HCT116 (cell line): Measurements from ENCODE around the gene NR2F2.

Source experiments
- CTCF ChIP-seq, 3 experiments: fragments of 200-600 bp in 1 of 3; sonication (generic) in 1 of 3; IDR thresholded peaks in 2 of 3; conservative IDR thresholded peaks in 1 of 3; 2 replicates each; pipeline ENCODE4 v1.5.1; 2012 to 2017; ENCODE audit warnings: low read depth in 2 of 3, low read length in 2 of 3, antibody characterized with exemption in 1 of 3, borderline replicate concordance in 1 of 3, control low read depth in 1 of 3, mild to moderate bottlenecking in 1 of 3, mixed read lengths in 1 of 3, mixed run types in 1 of 3, moderate library complexity in 1 of 3; ENCODE audit not compliant: insufficient read depth in 1 of 3
- ELF1 ChIP-seq: IDR thresholded peaks from 2 replicates; pipeline ENCODE4 v1.6.1; 2012; ENCODE audit warnings: low read depth, borderline replicate concordance
- EZH2phosphoT487 ChIP-seq: fragments of 200-600 bp; IDR thresholded peaks from 2 replicates; pipeline ENCODE4 v1.6.1; 2018; ENCODE audit warnings: antibody characterized with exemption, borderline replicate concordance
- FOSL1 ChIP-seq: IDR thresholded peaks from 2 replicates; pipeline ENCODE4 v1.6.1; 2012; ENCODE audit warnings: low read depth
- JUND ChIP-seq: IDR thresholded peaks from 2 replicates; pipeline ENCODE4 v1.6.1; 2012
- MAX ChIP-seq: IDR thresholded peaks from 2 replicates; pipeline ENCODE4 v1.6.1; 2012
- POLR2A ChIP-seq: IDR thresholded peaks from 2 replicates; pipeline ENCODE4 v1.7.0; 2011; ENCODE audit warnings: borderline replicate concordance; ENCODE audit not compliant: insufficient read depth, insufficient read length; ENCODE audit errors: extremely low read depth
- SIN3A ChIP-seq: IDR thresholded peaks from 2 replicates; pipeline ENCODE4 v1.6.1; 2012; ENCODE audit warnings: low read depth
- YY1 ChIP-seq: IDR thresholded peaks from 2 replicates; pipeline ENCODE4 v1.6.1; 2011; ENCODE audit warnings: low read length, low read depth, moderate library complexity, mild to moderate bottlenecking; ENCODE audit not compliant: insufficient replicate concordance; ENCODE audit errors: extremely low read depth
- ZFX ChIP-seq: fragments of 450-650 bp; IDR thresholded peaks from 2 replicates; pipeline ENCODE4 v1.6.1; 2017
- ZNF274 ChIP-seq: fragments of 200-500 bp; sonication (Bioruptor generic); IDR thresholded peaks from 2 replicates; pipeline ENCODE4 v1.6.1; 2014; ENCODE audit warnings: mild to moderate bottlenecking, low read depth, low read length, inconsistent platforms

GRCh38 chr15:96381463-96381862 lies 51.0 kb downstream of the NR2F2 start:
- TF ChIP-seq JUND: no peak
- TF ChIP-seq CTCF (IDR thresholded peaks at IDR 0.05 in 2 of 3, conservative IDR thresholded peaks at IDR 0.05 in 1 of 3; ENCODE audit: borderline replicate concordance in 1 of 3, insufficient read depth in 1 of 3, low read depth in 2 of 3, low read length in 2 of 3): no peak
- no peak for TF ChIP-seq ZFX
- no peak for TF ChIP-seq ZNF274
- TF ChIP-seq ELF1: no peak
- no peak for TF ChIP-seq MAX
- no peak for TF ChIP-seq FOSL1
- TF ChIP-seq YY1: no peak
- no peak for TF ChIP-seq POLR2A
- no peak for TF ChIP-seq EZH2phosphoT487
- TF ChIP-seq SIN3A: no peak
